Memory B cell (primary cell): Measurements from ENCODE around the gene OVCH2.

Experiments
- ATAC-seq: fragments of 150-1000 bp; cut with Tn5 transposase; 2 replicates; pipeline ENCODE4 v1.10.0; 2021; ENCODE audit warnings: low read depth, mild to moderate bottlenecking, moderate library complexity
- DNase-seq, 2 donors: peaks; one replicate each; pipeline ENCODE4 v3.0.0; 2022; ENCODE audit warnings: low spot score in 2 of 2
- H3K27ac Mint-ChIP-seq: one replicate; pipeline ENCODE4 v1.8.0; 2022; ENCODE audit warnings: mild to moderate bottlenecking, moderate library complexity, mixed read lengths
- H3K27me3 Mint-ChIP-seq: one replicate; pipeline ENCODE4 v1.8.0; 2022; ENCODE audit warnings: mixed read lengths
- H3K36me3 Mint-ChIP-seq: one replicate; pipeline ENCODE4 v1.8.0; 2022; ENCODE audit warnings: mild to moderate bottlenecking, mixed read lengths
- H3K4me1 Mint-ChIP-seq: one replicate; pipeline ENCODE4 v1.8.0; 2022; ENCODE audit warnings: mixed read lengths
- H3K4me3 Mint-ChIP-seq: one replicate; pipeline ENCODE4 v1.8.0; 2022; ENCODE audit warnings: mild to moderate bottlenecking, moderate library complexity, mixed read lengths
- H3K9me3 Mint-ChIP-seq: one replicate; pipeline ENCODE4 v1.8.0; 2022; ENCODE audit warnings: mixed read lengths

The OVCH2 gene

DNA sequence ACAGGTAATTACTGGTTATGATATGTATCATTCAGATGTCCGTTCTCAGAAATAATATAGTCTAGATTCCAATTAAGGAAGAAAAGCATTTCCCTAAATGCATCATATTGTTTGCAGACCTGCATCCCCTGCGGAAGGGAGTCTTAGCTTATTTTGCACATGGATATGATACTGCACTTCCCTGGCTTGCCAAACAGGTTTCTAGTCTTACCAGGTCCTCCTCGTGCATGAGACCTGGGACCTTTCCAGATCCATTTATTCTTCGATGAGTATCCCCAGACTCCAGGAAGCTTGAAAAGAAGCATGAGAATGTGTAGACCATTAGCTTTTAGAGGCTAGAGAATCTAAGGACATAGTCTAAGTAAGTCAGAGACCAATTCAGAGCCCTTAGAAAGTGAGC lies 63.5 kb downstream of the OVCH2 start:
- Mint-ChIP-seq H3K27me3 (no peaks in the 10 kb centered on the region), H3K4me1 (peaks cover 8% of the 10 kb centered on the region), H3K36me3 (peaks cover 39% of the 10 kb centered on the region), H3K4me3 (no peak overlapping the region), H3K27ac (no peak overlapping the region), H3K9me3 (no peaks in the 10 kb centered on the region)
- DNase-seq, result no peak
- no peak for ATAC-seq

DNA sequence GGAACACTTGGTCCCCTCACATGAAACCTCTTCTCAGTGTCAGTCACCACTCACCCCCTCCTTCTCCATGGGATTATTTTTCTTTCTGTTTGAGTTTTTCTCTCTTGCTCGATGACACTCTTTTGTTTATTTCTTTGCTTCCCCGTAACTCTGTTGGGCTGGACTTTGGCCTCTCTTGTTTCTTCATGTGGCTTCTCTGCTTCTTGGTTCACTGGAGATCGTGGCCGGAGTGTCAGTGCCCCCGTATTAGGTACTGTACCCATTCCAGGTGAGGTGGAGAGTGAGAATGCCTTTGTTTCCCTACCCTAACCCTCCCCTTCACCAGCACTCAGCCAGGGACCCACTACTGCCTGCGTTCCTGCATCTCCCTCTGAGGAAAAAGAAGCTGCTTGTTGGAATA lies 65.5 kb downstream of the OVCH2 start:
- Mint-ChIP-seq H3K4me1 (peaks cover 9% of the 10 kb centered on the region), H3K4me3 (no peak overlapping the region), H3K27me3 (no peaks in the 10 kb centered on the region), H3K9me3 (no peaks in the 10 kb centered on the region), H3K27ac (no peak overlapping the region), H3K36me3 (peaks cover 48% of the 10 kb centered on the region)
- DNase-seq (no peak), ATAC-seq (no peak)

GRCh38 chr11:7639643-7640025 lies 66.6 kb downstream of the OVCH2 start:
- Mint-ChIP-seq H3K4me3 (no peak overlapping the region), H3K27me3 (no peaks in the 10 kb centered on the region), H3K27ac (peak overlapping the region; percentile 31), H3K4me1 (peaks cover 9% of the 10 kb centered on the region), H3K36me3 (peaks cover 44% of the 10 kb centered on the region), H3K9me3 (no peaks in the 10 kb centered on the region)
- DNase-seq (no peak), ATAC-seq (no peak)
